MG63 (cell line): ENCODE measurements around the gene ZNF70. TPM values are rescaled to one million over a fixed set of nuclear protein-coding genes. Genes with fewer than 3 reads are reported as not detected.

Experiments
- DNase-seq: peaks from one replicate; pipeline ENCODE4 v3.0.0-alpha.2; 2020
- H3K27me3 ChIP-seq: fragments of 250-450 bp; sonication (Bioruptor Pico); 2 replicates; pipeline ENCODE4 v1.5.1; 2020; ENCODE audit warnings: mild to moderate bottlenecking, moderate library complexity
- H3K36me3 ChIP-seq: fragments of 250-450 bp; sonication (Bioruptor Pico); 2 replicates; pipeline ENCODE4 v1.5.1; 2020; ENCODE audit warnings: mild to moderate bottlenecking, moderate library complexity
- H3K4me3 ChIP-seq: fragments of 250-450 bp; sonication (Bioruptor Pico); 2 replicates; pipeline ENCODE4 v1.5.1; 2020; ENCODE audit warnings: mild to moderate bottlenecking, moderate library complexity
- H3K9me3 ChIP-seq: fragments of 250-450 bp; sonication (Bioruptor Pico); 2 replicates; pipeline ENCODE4 v1.5.1; 2020; ENCODE audit warnings: mild to moderate bottlenecking, moderate library complexity
- total RNA-seq: library from RNA; depleted of rRNA; stranded (reverse); fragments of >200 nt; shearing (Covaris generic); gene quantifications from 2 replicates; pipeline ENCODE4 v1.2.3, GENCODE V29; 2014; ENCODE audit warnings: low replicate concordance

ZNF70 gene
- total RNA-seq, 1 experiment from 2014 or later: 3.9 TPM

GRCh38 chr22:23714596-23715578, 36.0 kb downstream of the ZNF70 start:
- Histone ChIP-seq H3K27me3 (no peaks in the 10 kb centered on the region), H3K36me3 (peaks cover 10% of the 10 kb centered on the region), H3K9me3 (no peaks in the 10 kb centered on the region), H3K4me3 (no peak overlapping the region)
- no peak for DNase-seq

GRCh38 chr22:23713696-23714595, 37.0 kb downstream of the ZNF70 start:
- H3K9me3 ChIP-seq: no peaks in the 10 kb centered on the region
- H3K36me3 ChIP-seq: peaks cover 15% of the 10 kb centered on the region
- H3K27me3 ChIP-seq: no peaks in the 10 kb centered on the region
- no peak for DNase-seq
- no peak overlapping the region for H3K4me3 ChIP-seq

GRCh38 chr22:23712256-23712655, 38.7 kb downstream of the ZNF70 start:
- no peaks in the 10 kb centered on the region for H3K27me3 ChIP-seq
- peaks cover 20% of the 10 kb centered on the region for H3K36me3 ChIP-seq
- H3K4me3 ChIP-seq: no peak overlapping the region
- DNase-seq: no peak
- no peaks in the 10 kb centered on the region for H3K9me3 ChIP-seq

GRCh38 chr22:23709107-23709506, 41.8 kb downstream of the ZNF70 start:
- no peak overlapping the region for H3K4me3 ChIP-seq
- no peaks in the 10 kb centered on the region for H3K27me3 ChIP-seq
- peaks cover 25% of the 10 kb centered on the region for H3K36me3 ChIP-seq
- DNase-seq: no peak
- no peaks in the 10 kb centered on the region for H3K9me3 ChIP-seq

GRCh38 chr22:23708270-23708669, 42.6 kb downstream of the ZNF70 start:
- DNase-seq: no peak
- no peak overlapping the region for H3K4me3 ChIP-seq
- peaks cover 20% of the 10 kb centered on the region for H3K36me3 ChIP-seq
- H3K9me3 ChIP-seq: no peaks in the 10 kb centered on the region
- H3K27me3 ChIP-seq: no peaks in the 10 kb centered on the region

GRCh38 chr22:23705358-23705757, 45.6 kb downstream of the ZNF70 start:
- no peak for DNase-seq
- Histone ChIP-seq H3K4me3 (no peak overlapping the region), H3K27me3 (no peaks in the 10 kb centered on the region), H3K36me3 (peaks cover 26% of the 10 kb centered on the region), H3K9me3 (no peaks in the 10 kb centered on the region)

- no peak overlapping the region for H3K4me3 ChIP-seq
- H3K9me3 ChIP-seq: no peaks in the 10 kb centered on the region
- DNase-seq: no peak
- peaks cover 26% of the 10 kb centered on the region for H3K36me3 ChIP-seq
- H3K27me3 ChIP-seq: no peaks in the 10 kb centered on the region
Observed at GRCh38 chr22:23704829-23705228, 46.1 kb downstream of the ZNF70 start.

GRCh38 chr22:23704062-23704461, 46.9 kb downstream of the ZNF70 start:
- no peak overlapping the region for H3K4me3 ChIP-seq
- H3K27me3 ChIP-seq: no peaks in the 10 kb centered on the region
- H3K36me3 ChIP-seq: peaks cover 23% of the 10 kb centered on the region
- H3K9me3 ChIP-seq: no peaks in the 10 kb centered on the region
- DNase-seq: no peak

- no peak for DNase-seq
- H3K4me3 ChIP-seq: no peak overlapping the region
- no peaks in the 10 kb centered on the region for H3K27me3 ChIP-seq
- H3K9me3 ChIP-seq: no peaks in the 10 kb centered on the region
- H3K36me3 ChIP-seq: peaks cover 17% of the 10 kb centered on the region
Observed at GRCh38 chr22:23700706-23701105, 50.2 kb downstream of the ZNF70 start.

GRCh38 chr22:23698673-23699235, 52.2 kb downstream of the ZNF70 start:
- no peaks in the 10 kb centered on the region for H3K9me3 ChIP-seq
- no peak for DNase-seq
- H3K36me3 ChIP-seq: peaks cover 9% of the 10 kb centered on the region; the same call in 1 of the 2 replicates
- no peak overlapping the region for H3K4me3 ChIP-seq
- H3K27me3 ChIP-seq: no peaks in the 10 kb centered on the region

GRCh38 chr22:23698094-23698493, 52.8 kb downstream of the ZNF70 start:
- no peak overlapping the region for H3K4me3 ChIP-seq
- no peaks in the 10 kb centered on the region for H3K9me3 ChIP-seq
- H3K36me3 ChIP-seq: peaks cover 9% of the 10 kb centered on the region; the same call in 1 of the 2 replicates
- no peaks in the 10 kb centered on the region for H3K27me3 ChIP-seq
- no peak for DNase-seq

- no peak overlapping the region for H3K4me3 ChIP-seq
- peaks cover 8% of the 10 kb centered on the region; the same call in 1 of the 2 replicates for H3K36me3 ChIP-seq
- DNase-seq: no peak
Observed at GRCh38 chr22:23697031-23697970, 53.6 kb downstream of the ZNF70 start.

GRCh38 chr22:23696326-23696851, 54.5 kb downstream of the ZNF70 start:
- no peaks in the 10 kb centered on the region for H3K9me3 ChIP-seq
- DNase-seq: no peak
- H3K36me3 ChIP-seq: peaks cover 3% of the 10 kb centered on the region; the same call in 1 of the 2 replicates
- H3K27me3 ChIP-seq: no peaks in the 10 kb centered on the region
- H3K4me3 ChIP-seq: no peak overlapping the region

More at GRCh38 chr22:23697031-23697970, 53.6 kb downstream of the ZNF70 start:
- Histone ChIP-seq H3K9me3 (no peaks in the 10 kb centered on the region), H3K27me3 (no peaks in the 10 kb centered on the region)

GRCh38 chr22:23695571-23696325, 55.2 kb downstream of the ZNF70 start:
- H3K36me3 ChIP-seq: no peaks in the 10 kb centered on the region; the same call in 1 of the 2 replicates
- no peaks in the 10 kb centered on the region for H3K9me3 ChIP-seq
- H3K4me3 ChIP-seq: no peak overlapping the region
- DNase-seq: no peak
- H3K27me3 ChIP-seq: no peaks in the 10 kb centered on the region

- no peak for DNase-seq
- Histone ChIP-seq H3K27me3 (no peaks in the 10 kb centered on the region), H3K4me3 (no peak overlapping the region), H3K36me3 (no peaks in the 10 kb centered on the region), H3K9me3 (no peaks in the 10 kb centered on the region)
Observed at GRCh38 chr22:23695141-23695540, 55.8 kb downstream of the ZNF70 start.
